Measurements from ENCODE around the gene SERPINA5. TPM values are rescaled to one million over a fixed set of nuclear protein-coding genes. Genes with fewer than 3 reads are reported as not detected.

The SERPINA5 gene
- total RNA-seq, 3 donors from 2014 or later (not counting 1 experiment from before 2014, with no cell fraction given) = not detected

DNA sequence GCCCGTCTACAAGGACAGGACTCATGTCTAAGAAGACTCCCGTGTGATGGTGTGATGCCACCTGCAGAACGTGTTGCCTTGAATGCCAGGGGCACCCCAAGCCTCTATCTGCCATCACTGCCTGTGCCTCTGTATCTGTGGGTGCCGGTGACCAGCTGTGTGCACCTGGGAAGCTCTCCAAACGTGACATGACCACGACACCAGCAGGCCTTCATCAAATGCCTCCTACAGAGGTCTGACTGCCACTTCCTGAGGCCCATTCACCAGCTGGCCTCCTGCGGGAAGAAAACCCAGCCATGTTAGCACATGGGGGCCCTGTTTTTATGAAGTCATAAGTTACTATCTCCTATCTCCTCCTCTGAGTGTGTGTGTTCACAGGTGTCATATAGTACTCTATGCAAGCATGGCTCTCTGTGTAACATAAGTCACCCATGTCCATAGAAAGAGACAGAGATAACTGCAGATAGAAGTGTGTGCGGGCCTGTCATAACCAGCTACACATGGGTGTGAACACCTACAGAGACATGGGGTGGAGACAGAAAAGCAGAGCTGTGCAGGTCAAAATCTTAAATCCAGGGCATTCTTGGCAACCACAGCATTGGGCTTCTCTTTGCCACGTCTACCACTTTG, 38.3 kb upstream of the SERPINA5 start:
- Mint-ChIP-seq H3K36me3 (no peaks in the 10 kb centered on the region), H3K27me3 (ENCODE audit: low read depth in 2 of 2) (peaks cover 7 to 29% of the 10 kb centered on the region in 2 donors), H3K4me3 (no peak overlapping the region), H3K27ac (no peak overlapping the region), H3K9me3 (no peaks in the 10 kb centered on the region), H3K4me1 (no peaks in the 10 kb centered on the region)
- no peaks in the 10 kb centered on the region for H3K9me3 ChIP-seq (ENCODE audit: control insufficient read depth, insufficient read depth, low read length)
- ATAC-seq (no peak), DNase-seq (no peak)
- intact Hi-C loops (cut with micrococcal nuclease) = no loop called here
- H3K27ac ChIP-seq (ENCODE audit: low read length) = no peak overlapping the region
- WGBS (ENCODE audit: insufficient coverage) = 69% methylated on average over 9 of the region's 9 CpGs
- TF ChIP-seq, protein P1, sequence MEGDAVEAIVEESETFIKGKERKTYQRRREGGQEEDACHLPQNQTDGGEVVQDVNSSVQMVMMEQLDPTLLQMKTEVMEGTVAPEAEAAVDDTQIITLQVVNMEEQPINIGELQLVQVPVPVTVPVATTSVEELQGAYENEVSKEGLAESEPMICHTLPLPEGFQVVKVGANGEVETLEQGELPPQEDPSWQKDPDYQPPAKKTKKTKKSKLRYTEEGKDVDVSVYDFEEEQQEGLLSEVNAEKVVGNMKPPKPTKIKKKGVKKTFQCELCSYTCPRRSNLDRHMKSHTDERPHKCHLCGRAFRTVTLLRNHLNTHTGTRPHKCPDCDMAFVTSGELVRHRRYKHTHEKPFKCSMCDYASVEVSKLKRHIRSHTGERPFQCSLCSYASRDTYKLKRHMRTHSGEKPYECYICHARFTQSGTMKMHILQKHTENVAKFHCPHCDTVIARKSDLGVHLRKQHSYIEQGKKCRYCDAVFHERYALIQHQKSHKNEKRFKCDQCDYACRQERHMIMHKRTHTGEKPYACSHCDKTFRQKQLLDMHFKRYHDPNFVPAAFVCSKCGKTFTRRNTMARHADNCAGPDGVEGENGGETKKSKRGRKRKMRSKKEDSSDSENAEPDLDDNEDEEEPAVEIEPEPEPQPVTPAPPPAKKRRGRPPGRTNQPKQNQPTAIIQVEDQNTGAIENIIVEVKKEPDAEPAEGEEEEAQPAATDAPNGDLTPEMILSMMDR (IDR thresholded peaks at IDR 0.05) = no peak
- H3K4me1 ChIP-seq (ENCODE audit: control insufficient read depth, insufficient read depth, low read length) = no peaks in the 10 kb centered on the region
- H3K27me3 ChIP-seq (ENCODE audit: control insufficient read depth, insufficient read depth, low read length) = peaks cover 2% of the 10 kb centered on the region
- no peak overlapping the region for H3K4me3 ChIP-seq (ENCODE audit: low read length)
- no peaks in the 10 kb centered on the region for H3K36me3 ChIP-seq (ENCODE audit: control insufficient read depth, insufficient read depth, low read length)

DNA sequence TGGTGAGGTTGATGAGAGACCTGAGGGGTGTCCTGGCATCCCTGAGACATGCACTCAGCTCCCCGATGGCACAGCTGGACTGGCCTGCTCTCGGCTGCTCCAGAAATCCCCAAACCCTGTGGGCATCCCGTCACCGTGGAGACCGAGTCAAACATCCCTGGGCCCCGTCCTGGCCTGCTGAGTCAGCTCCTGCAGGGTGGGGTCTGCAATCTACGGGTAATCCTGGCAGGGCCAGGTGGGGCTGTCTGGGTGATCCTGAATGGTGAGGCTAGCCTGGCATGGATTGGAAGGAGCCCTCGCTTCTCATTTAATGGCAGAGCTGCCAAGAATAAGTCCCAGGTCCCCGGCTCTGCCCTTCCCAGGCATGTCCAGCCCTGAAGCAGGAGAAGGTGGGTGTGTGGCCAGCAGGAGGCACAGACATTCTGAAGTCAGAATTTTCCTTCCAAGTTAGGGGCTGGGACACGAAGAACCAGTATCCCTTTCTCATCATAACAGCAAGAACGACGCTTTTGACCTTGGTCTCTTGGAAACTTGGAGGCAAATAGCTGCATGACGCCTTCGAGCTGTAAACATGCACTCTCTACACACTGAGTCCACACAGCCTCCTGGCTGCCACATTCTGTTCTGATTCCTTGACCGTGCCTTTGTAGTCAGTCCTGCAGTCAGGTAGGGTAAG, 37.6 kb upstream of the SERPINA5 start:
- Histone ChIP-seq H3K27ac (ENCODE audit: low read length) (no peak overlapping the region), H3K9me3 (ENCODE audit: control insufficient read depth, insufficient read depth, low read length) (no peaks in the 10 kb centered on the region), H3K27me3 (ENCODE audit: control insufficient read depth, insufficient read depth, low read length) (no peaks in the 10 kb centered on the region), H3K36me3 (ENCODE audit: control insufficient read depth, insufficient read depth, low read length) (no peaks in the 10 kb centered on the region), H3K4me1 (ENCODE audit: control insufficient read depth, insufficient read depth, low read length) (no peaks in the 10 kb centered on the region), H3K4me3 (ENCODE audit: low read length) (no peak overlapping the region)
- no peaks in the 10 kb centered on the region for H3K36me3 Mint-ChIP-seq
- ATAC-seq (no peak), DNase-seq (no peak)
- WGBS (ENCODE audit: insufficient coverage) = 82% methylated on average over 15 of the region's 15 CpGs
- no peaks in the 10 kb centered on the region for H3K4me1 Mint-ChIP-seq
- no peak overlapping the region for H3K27ac Mint-ChIP-seq
- TF ChIP-seq, protein P1 (IDR thresholded peaks at IDR 0.05) = no peak
- no peak overlapping the region for H3K4me3 Mint-ChIP-seq
- H3K9me3 Mint-ChIP-seq = no peaks in the 10 kb centered on the region
- intact Hi-C loops (cut with micrococcal nuclease) = no loop called here
- H3K27me3 Mint-ChIP-seq (ENCODE audit: low read depth in 2 of 2) = peaks cover 3 to 22% of the 10 kb centered on the region in 2 donors

DNA sequence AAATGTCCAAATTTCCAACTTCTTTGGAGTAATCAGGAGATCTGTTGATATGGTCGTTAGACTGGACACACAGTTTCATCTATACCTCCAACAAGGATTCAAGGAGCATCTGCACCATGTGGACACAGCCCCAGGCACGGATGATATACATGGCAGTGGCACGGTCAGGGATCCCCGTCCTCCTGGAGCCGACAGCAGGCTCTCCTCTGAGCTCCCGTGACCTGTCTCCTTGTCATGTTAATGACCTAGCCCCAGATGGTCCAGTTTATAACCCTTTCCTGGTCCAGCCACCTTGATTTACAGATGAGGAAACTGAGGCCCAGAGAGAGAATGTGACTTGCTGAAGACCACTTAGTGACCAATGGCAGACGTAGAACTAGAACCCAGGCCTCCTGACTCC, 36.5 kb upstream of the SERPINA5 start:
- Mint-ChIP-seq H3K27me3 (ENCODE audit: low read depth in 2 of 2) (peaks cover 3 to 11% of the 10 kb centered on the region in 2 donors), H3K9me3 (no peaks in the 10 kb centered on the region), H3K4me1 (no peaks in the 10 kb centered on the region), H3K4me3 (no peak overlapping the region), H3K27ac (no peak overlapping the region), H3K36me3 (no peaks in the 10 kb centered on the region)
- 68% methylated on average over 6 of the region's 7 CpGs for whole genome bisulfite sequencing (ENCODE audit: insufficient coverage)
- TF ChIP-seq, protein P1 (IDR thresholded peaks at IDR 0.05) = no peak
- Histone ChIP-seq H3K9me3 (ENCODE audit: control insufficient read depth, insufficient read depth, low read length) (no peaks in the 10 kb centered on the region), H3K36me3 (ENCODE audit: control insufficient read depth, insufficient read depth, low read length) (no peaks in the 10 kb centered on the region), H3K27me3 (ENCODE audit: control insufficient read depth, insufficient read depth, low read length) (peaks cover 4% of the 10 kb centered on the region), H3K4me1 (ENCODE audit: control insufficient read depth, insufficient read depth, low read length) (no peaks in the 10 kb centered on the region), H3K27ac (ENCODE audit: low read length) (no peak overlapping the region), H3K4me3 (ENCODE audit: low read length) (no peak overlapping the region)
- intact Hi-C loops (cut with micrococcal nuclease) = no loop called here
- ATAC-seq (no peak), DNase-seq (no peak)

All from natural killer cell (primary cell).